OCI-LY3 (cell line): ENCODE data around the gene MAST2.

Source experiments
- CTCF ChIP-seq: fragments of 200-600, 300-600 bp; sonication (generic); IDR thresholded peaks from 2 replicates; pipeline ENCODE4 v1.5.1; 2014; ENCODE audit warnings: antibody characterized with exemption, low read length, low read depth
- EZH2phosphoT487 ChIP-seq: fragments of 200-600 bp; shearing (Covaris generic); IDR thresholded peaks from 2 replicates; pipeline ENCODE4 v1.6.1; 2018; ENCODE audit warnings: antibody characterized with exemption, mixed run types, low read depth

DNA sequence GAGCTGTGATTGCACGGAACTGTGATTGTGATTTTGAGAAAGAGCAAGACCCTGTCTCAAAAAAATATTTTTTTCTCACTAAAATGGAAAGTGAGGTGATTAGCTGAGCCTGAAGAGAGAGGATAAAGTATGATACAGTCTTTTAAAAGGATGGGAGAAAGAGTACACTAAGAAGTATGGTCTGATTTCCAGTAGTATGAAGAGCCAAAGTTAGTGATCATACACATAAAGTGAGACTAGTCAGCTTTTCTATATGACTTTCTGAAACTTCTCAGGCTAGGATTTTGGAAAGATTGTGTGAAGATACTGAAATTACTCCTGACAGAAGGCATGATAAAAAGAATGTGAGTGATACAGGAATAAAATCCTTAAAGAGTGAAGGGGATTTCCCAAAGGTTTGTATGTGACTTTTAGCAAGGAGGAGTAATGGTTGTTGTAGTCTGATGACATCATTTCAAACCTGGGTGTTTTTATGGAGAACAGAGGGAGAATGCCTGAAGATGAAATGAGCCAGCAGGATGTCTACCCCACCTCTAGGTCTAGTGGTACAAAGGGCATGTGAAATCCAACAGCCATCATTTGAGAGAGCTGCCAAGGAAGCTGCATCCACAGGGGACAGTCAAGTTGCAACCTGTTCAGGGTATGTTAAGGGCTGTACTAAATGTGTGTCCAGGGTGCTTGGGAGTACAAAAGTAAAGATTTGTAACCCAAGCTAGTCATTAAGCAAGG, 171.3 kb downstream of the MAST2 start:
- TF ChIP-seq CTCF (no peak), EZH2phosphoT487 (no peak)
